GM19467 (cell line): ENCODE data around the gene CEACAM20.
"Not testable (repeated sequence)": the region's sequence is repeated elsewhere in the genome, so short reads cannot be mapped to it uniquely, and the experiment has no call there.

Source experiments
- ATAC-seq: cut with Tn5 transposase; IDR thresholded peaks from one replicate; pipeline ENCODE4 v1.9.1; 2021; ENCODE audit warnings: mild to moderate bottlenecking, moderate library complexity; ENCODE audit not compliant: unreplicated experiment

CEACAM20 gene

GRCh38 chr19:44549507-44549906 lies 20.0 kb upstream of the CEACAM20 start:
- ATAC-seq: no peak

GRCh38 chr19:44548736-44549135 lies 19.3 kb upstream of the CEACAM20 start:
- ATAC-seq: no peak

DNA sequence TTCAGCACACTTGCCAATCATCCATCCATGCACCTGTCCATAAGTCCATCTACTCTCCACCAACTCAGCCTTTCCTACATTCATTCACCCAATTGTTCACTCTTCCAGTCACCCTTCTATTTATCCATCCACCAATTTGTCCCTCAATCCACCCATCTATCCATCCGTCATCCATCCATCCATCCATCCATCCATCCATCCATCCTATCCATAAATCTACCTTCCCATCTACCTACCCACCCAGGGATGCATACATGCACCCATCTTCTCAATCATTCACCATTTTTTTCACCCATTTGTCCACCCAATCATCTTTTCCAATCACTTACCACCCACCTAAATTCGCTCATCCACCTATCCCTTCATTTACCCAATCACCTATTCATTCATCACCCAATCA lies 14.6 kb upstream of the CEACAM20 start:
- ATAC-seq: no peak

DNA sequence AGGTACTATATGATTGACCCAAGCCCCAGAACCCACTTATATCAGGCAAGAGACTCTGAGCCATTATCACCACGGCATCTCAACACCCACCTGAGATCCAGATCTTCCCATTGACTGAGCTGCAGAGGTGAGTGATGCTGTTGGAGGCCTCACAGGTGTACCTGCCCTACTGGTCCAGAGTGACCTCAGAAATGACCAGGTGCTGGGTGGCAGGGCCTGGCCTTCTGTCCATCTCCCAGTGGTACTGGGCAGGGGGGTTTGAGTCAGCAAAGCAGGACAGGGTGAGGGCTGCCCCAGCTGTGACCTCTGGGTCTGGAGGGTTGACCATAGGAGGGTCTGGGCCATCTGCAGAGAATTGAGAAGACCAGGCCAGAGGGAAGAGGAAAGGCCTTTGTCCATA lies 13.2 kb upstream of the CEACAM20 start:
- ATAC-seq: no peak

DNA sequence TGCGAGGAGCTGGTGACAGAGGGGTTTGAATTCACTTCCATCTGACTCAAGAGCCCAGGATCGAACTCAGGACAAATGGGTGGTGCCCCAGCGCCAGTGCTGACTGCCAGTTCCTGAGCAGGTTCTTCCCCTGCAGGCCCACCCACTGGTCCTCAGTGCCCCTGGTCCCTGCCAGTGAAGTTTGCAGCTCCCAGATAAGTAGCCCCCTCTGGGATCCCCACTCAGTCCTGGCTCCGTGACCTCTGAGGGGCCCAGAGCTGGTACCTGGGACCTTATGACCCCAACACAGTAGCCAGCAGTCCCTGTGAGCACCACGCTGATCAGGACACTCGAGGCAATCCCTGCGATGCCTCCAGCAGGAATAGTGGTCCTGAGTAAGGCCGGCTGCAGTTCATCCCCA lies 11.3 kb upstream of the CEACAM20 start:
- ATAC-seq: no peak

GRCh38 chr19:44539991-44540390 lies 10.5 kb upstream of the CEACAM20 start:
- ATAC-seq: no peak

- no peak for ATAC-seq
Observed at GRCh38 chr19:44539236-44539826, 9.9 kb upstream of the CEACAM20 start.

- ATAC-seq: not testable (repeated sequence)
Observed at GRCh38 chr19:44535361-44535760, 5.9 kb upstream of the CEACAM20 start.

DNA sequence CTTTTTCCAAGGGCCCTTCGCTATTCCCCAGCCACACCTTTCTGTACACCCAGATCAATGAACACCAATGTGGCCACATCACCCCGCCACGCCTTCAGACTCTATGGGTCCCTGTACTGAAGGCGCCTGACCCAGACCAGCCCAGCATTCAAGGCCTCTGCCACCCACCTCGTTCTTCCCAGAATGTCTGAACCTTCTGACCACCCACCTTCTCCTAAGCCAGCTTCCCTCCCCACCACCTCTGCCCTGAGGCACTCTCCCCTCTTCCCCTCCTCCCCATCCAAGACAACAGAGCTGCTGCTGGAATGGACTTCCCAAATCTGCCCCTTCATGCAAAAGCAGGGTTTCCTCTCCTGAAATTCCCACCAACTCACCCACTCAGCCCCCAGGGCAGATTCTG lies 3.3 kb upstream of the CEACAM20 start:
- ATAC-seq: no peak

GRCh38 chr19:44530777-44531176 lies 1.3 kb upstream of the CEACAM20 start:
- no peak for ATAC-seq

GRCh38 chr19:44527554-44527953 lies 1.9 kb downstream of the CEACAM20 start:
- ATAC-seq: no peak

DNA sequence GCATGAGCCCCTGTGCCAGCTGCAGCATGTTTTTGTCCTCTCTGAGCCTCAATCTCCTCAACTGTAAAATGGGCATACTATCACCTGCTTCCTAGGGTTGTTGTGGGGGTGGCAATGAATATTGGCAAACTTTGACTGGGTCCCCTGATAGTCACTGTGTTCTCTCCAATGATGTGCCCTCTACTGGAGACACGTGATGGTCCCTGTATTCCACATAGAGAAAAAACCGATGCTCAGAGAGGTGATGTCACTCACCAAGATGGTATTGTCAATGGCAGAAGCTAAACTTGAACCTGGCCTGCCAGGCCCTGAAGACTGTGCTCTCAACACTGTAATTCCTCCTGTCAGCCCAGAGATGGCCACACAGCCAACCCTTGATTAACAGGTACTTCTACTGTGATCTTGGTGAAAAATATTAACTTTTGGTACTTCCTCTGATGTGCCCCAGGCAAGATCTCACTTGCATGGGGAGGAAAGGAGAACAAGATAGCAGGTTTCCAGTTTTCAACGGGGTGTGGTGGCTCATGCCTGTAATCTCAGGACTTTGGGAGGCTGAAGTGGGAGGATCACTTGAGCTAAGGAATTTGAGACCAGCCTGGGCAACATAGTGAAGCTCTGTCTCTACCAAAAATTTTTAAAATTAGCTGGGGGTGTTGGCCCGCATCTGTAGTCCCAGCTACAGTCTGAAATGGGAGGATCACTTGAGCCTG lies 3.6 kb downstream of the CEACAM20 start:
- no peak for ATAC-seq

- no peak for ATAC-seq
Observed at GRCh38 chr19:44521370-44521769, 8.1 kb downstream of the CEACAM20 start.

DNA sequence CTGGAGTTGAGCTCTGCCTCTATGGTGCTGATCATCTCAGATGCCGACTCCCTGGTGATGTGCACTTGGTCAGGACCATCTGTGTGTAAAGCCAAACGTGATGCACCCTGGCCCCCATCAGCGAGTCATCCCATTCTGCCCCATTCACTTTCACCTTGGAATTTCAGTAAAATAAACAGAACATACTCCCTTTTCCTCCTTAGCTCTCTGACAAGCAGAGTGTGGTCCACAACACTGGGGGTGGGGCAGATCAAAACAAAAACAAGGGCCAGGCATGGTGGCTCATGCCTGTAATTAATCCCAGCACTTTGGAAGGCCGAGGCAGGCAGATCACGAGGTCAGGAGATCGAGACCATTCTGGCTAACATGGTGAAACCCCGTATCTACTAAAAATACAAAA lies 12.3 kb downstream of the CEACAM20 start:
- no peak for ATAC-seq

DNA sequence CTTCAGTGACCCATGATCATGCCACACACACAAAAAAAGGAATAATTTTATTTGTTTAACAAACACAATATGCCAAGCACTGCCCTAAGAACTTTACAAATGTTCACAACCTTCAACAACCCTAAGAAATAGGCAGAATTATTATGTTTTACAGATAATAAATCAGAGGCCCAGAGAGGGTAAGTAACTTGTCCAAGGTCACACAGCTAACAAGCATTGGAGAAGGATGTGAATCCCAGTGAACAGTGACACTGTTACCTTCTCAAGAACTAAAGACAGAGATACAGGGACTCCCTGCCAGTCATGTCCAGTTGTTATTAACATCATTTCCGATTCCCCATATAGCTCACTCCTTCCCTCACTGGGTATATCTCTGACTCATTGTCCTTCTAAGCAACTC lies 13.6 kb downstream of the CEACAM20 start:
- no peak for ATAC-seq

DNA sequence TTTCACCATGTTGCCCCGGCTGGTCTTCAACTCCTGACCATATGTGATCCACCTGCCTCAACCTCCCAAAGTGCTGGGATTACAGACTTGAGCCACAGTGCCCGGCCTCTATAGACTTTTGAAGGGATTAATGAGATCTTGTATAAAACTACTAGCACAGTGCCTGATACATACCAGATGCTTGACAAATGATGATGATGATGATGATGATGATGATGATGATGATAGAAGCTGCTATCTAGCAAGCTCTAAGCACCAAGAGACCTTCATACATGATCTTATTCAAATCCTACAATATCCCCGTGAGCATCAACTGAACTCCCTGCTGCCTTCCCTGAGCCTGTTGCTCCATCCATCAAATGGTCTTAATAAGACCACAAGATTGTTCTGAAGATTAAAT lies 14.4 kb downstream of the CEACAM20 start:
- no peak for ATAC-seq

GRCh38 chr19:44512326-44513298 lies 16.9 kb downstream of the CEACAM20 start:
- no peak for ATAC-seq

- ATAC-seq: no peak
Observed at GRCh38 chr19:44509478-44509877, 20.0 kb downstream of the CEACAM20 start.

DNA sequence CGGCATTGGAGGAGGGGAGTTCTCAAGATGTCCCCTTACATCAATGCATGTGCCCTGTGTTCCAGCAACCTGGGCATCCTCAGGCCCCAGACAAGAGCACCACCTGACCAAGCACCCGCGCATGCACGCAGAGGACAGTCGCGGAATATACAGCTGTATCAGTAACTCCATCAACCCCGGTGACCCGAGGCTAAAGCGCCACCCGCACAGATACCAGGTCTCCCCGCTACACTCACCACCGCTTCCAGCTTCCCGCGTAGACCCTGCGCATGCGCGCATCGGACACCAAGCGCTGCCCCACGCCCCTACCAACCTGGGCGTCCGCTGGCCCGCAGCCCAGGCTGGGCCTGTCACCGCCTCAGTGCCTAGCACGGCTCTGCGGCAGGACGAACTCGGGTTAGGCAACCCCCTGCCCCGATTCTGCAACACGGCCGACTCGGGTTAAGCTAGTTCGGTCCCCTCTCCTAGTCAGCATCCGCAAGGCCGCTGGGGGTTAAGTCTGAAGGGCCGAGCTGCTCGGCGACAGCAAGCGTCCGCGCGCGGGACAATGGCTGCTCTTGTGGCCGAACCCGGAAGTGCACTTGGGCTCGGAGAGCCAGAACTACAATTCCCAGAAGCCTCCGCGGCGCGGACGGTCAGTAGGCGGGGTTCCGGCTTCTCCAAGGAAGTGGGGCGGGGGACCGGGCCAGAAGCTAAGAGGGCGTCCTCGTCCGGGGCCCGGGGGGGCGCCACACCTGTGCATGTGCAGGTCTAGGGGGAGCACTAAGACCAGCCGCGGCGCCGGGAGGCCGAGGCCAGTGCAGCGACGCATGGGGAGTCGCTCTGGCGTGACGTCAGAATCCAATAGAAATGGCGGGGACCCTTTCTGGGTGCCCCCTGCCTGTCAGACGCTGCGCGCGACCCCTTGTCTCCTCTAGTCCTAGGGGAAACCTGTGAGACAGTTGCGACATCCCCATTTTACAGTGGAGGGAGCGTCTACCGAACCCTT lies 29.2 kb downstream of the CEACAM20 start, which contains the start of gene ZNF180:
Gene ZNF180, minus strand, starts transcription at position 561 of the 988 bp plus-strand sequence. CDS start 3,188 bp downstream, outside the sequence.
- ATAC-seq: peak; percentile 83

DNA sequence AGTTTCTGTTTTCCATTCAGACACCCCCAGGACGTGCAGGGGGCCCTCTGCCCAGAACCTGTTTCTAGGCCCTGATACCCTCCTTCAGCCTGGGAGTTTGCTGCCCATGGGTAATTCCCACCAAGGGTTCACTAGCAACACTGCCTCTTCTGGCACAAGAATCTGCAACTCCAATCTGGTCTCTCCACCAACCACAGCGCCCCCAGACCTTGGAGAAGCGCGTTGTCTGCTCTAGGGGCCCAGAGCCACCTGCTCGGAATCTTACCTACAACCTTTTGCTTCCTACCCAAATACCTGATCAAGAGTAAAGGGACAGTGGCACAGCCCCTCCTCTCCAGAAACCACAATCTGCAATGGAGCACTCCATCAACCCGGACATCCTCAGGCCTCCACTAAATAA lies 29.9 kb downstream of the CEACAM20 start:
- no peak for ATAC-seq
